Fibroblast of mammary gland (primary cell): Measurements from ENCODE around the gene GSTM5.
A peak's percentile ranks its signal among the peaks of the same experiment; 100 is the strongest.
"Not testable (repeated sequence)": the region's sequence is repeated elsewhere in the genome, so short reads cannot be mapped to it uniquely, and the experiment has no call there.

Experiments
- DNase-seq: peaks from one replicate; pipeline ENCODE4 v3.0.0-alpha.2; 2010; ENCODE audit warnings: low read depth
- H3K4me3 ChIP-seq: 2 replicates; pipeline ENCODE4 v1.5.1; 2011; ENCODE audit warnings: low read depth, mild to moderate bottlenecking, low read length, moderate library complexity; ENCODE audit not compliant: control insufficient read depth
- CTCF ChIP-seq: conservative IDR thresholded peaks from 2 replicates; pipeline ENCODE4 v1.5.1; 2011; ENCODE audit warnings: low read depth, low read length, inconsistent platforms; ENCODE audit not compliant: control insufficient read depth, insufficient read depth

Gene GSTM5

GRCh38 chr1:109728870-109729269 is 16.8 kb downstream of the GSTM5 start:
- no peak overlapping the region for H3K4me3 ChIP-seq
- no peak for TF ChIP-seq CTCF
- no peak for DNase-seq

- no peak for DNase-seq
- no peak overlapping the region for H3K4me3 ChIP-seq
- no peak for TF ChIP-seq CTCF
Measured at GRCh38 chr1:109730666-109731065, 18.6 kb downstream of the GSTM5 start.

- DNase-seq = no peak
- TF ChIP-seq CTCF = no peak
- no peak overlapping the region for H3K4me3 ChIP-seq
Measured at GRCh38 chr1:109732390-109732881, 20.4 kb downstream of the GSTM5 start.

GRCh38 chr1:109733236-109733870 is 21.3 kb downstream of the GSTM5 start:
- DNase-seq = no peak
- TF ChIP-seq CTCF = no peak
- no peak overlapping the region for H3K4me3 ChIP-seq

GRCh38 chr1:109739738-109740614 is 27.9 kb downstream of the GSTM5 start:
- peak overlapping the region; percentile 66 for H3K4me3 ChIP-seq
- peak; percentile 45 for DNase-seq
- TF ChIP-seq CTCF = no peak

GRCh38 chr1:109740615-109741373 is 28.7 kb downstream of the GSTM5 start, which contains the start of gene GSTM3:
Gene GSTM3, minus strand, starts transcription at chr1:109741038. Its CDS starts 751 bp downstream, at chr1:109740287.
- no peak for DNase-seq
- no peak for TF ChIP-seq CTCF

GRCh38 chr1:109748311-109748710 is 36.3 kb downstream of the GSTM5 start:
- not testable (repeated sequence) for H3K4me3 ChIP-seq, DNase-seq

More at GRCh38 chr1:109740615-109741373, 28.7 kb downstream of the GSTM5 start, which contains the start of gene GSTM3:
- H3K4me3 ChIP-seq = peak within 1 kb of the TSS; percentile 66
